Ramos (cell line): ENCODE results near the gene IFI6.
"Not testable (repeated sequence)": the region's sequence is repeated elsewhere in the genome, so short reads cannot be mapped to it uniquely, and the experiment has no call there.

Experiments
- in situ Hi-C: fragments of 300-500 bp; cut with MboI; formaldehyde crosslinking; loops from one replicate; pipeline ENCODE4 v1.14.3; 2022; ENCODE audit warnings: low sequenced_read_pairs; ENCODE audit not compliant: unreplicated experiment

The IFI6 gene

GRCh38 chr1:27633640-27634176 is 38.3 kb downstream of the IFI6 start:
- in situ Hi-C loops: no loop called here

GRCh38 chr1:27633298-27633610 is 38.7 kb downstream of the IFI6 start:
- in situ Hi-C loops: no loop called here

GRCh38 chr1:27632387-27633297 is 39.4 kb downstream of the IFI6 start:
- in situ Hi-C loops: no loop called here

- in situ Hi-C loops: no loop called here
Observed at GRCh38 chr1:27630859-27631491, 41.0 kb downstream of the IFI6 start.

GRCh38 chr1:27628712-27629111 is 43.3 kb downstream of the IFI6 start:
- in situ Hi-C loops: no loop called here

GRCh38 chr1:27627733-27628132 is 44.3 kb downstream of the IFI6 start:
- in situ Hi-C loops: not testable (repeated sequence)

- in situ Hi-C loops: no loop called here
Observed at GRCh38 chr1:27627061-27627460, 44.9 kb downstream of the IFI6 start.

- in situ Hi-C loops: no loop called here
Observed at GRCh38 chr1:27626031-27626935, 45.7 kb downstream of the IFI6 start.

- in situ Hi-C loops: no loop called here
Observed at GRCh38 chr1:27624467-27625178, 47.4 kb downstream of the IFI6 start.

GRCh38 chr1:27623327-27624212 is 48.4 kb downstream of the IFI6 start:
- in situ Hi-C loops: no loop called here

- in situ Hi-C loops: no loop called here
Observed at GRCh38 chr1:27622828-27623227, 49.2 kb downstream of the IFI6 start.

- in situ Hi-C loops: no loop called here
Observed at GRCh38 chr1:27621051-27621920, 50.7 kb downstream of the IFI6 start.

GRCh38 chr1:27619782-27620438 is 52.1 kb downstream of the IFI6 start:
- in situ Hi-C loops: not testable (repeated sequence)

- in situ Hi-C loops: no loop called here
Observed at GRCh38 chr1:27618341-27619082, 53.5 kb downstream of the IFI6 start.

GRCh38 chr1:27617420-27617819 is 54.6 kb downstream of the IFI6 start:
- in situ Hi-C loops: no loop called here

GRCh38 chr1:27616441-27616840 is 55.6 kb downstream of the IFI6 start:
- in situ Hi-C loops: no loop called here
